Epithelial cell of proximal tubule (primary cell): ENCODE data around the gene MCC. TPM values are rescaled to one million over a fixed set of nuclear protein-coding genes. Genes with fewer than 3 reads are reported as not detected.

Source experiments
- DNase-seq: peaks from one replicate; pipeline ENCODE4 v3.0.0-alpha.2; 2011; ENCODE audit warnings: low read depth
- H3K4me3 ChIP-seq: 2 replicates; pipeline ENCODE4 v1.5.1; 2011; ENCODE audit warnings: low read depth, mild to moderate bottlenecking, low read length
- total RNA-seq: library from RNA; depleted of rRNA; stranded (reverse); fragments of >200 nt; gene quantifications from 2 replicates; pipeline ENCODE4 v1.2.3, GENCODE V29; 2015
- TF ChIP-seq, protein P1 (sequence below): conservative IDR thresholded peaks from 2 replicates; pipeline ENCODE4 v1.5.1; 2012; ENCODE audit warnings: low read depth, mild to moderate bottlenecking, low read length

The MCC gene
- total RNA-seq, 1 donor from 2014 or later = 6.3 TPM

GRCh38 chr5:113161806-113162205 lies 326.4 kb downstream of the MCC start:
- no peak overlapping the region for H3K4me3 ChIP-seq
- no peak for DNase-seq
- TF ChIP-seq, protein P1, sequence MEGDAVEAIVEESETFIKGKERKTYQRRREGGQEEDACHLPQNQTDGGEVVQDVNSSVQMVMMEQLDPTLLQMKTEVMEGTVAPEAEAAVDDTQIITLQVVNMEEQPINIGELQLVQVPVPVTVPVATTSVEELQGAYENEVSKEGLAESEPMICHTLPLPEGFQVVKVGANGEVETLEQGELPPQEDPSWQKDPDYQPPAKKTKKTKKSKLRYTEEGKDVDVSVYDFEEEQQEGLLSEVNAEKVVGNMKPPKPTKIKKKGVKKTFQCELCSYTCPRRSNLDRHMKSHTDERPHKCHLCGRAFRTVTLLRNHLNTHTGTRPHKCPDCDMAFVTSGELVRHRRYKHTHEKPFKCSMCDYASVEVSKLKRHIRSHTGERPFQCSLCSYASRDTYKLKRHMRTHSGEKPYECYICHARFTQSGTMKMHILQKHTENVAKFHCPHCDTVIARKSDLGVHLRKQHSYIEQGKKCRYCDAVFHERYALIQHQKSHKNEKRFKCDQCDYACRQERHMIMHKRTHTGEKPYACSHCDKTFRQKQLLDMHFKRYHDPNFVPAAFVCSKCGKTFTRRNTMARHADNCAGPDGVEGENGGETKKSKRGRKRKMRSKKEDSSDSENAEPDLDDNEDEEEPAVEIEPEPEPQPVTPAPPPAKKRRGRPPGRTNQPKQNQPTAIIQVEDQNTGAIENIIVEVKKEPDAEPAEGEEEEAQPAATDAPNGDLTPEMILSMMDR = no peak

DNA sequence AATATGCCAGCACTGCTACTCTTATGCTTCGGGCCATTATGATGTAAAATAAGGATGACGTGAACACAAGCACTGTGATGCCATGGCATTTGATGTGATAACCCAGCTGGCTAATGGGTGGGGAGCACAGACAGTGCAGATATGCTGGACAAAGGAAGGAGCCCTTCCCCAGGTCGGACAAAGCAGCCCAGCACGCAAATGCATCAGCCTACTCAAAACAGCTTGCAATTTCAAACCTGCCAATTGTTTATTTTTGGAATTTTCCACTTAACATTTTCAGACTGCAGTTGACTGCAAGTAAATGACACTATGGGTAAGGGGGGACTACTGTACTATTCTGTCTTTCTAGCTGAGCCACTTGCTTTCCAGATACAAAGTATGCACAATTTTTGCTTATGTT lies 330.4 kb downstream of the MCC start:
- TF ChIP-seq, protein P1 = no peak
- H3K4me3 ChIP-seq = no peak overlapping the region
- DNase-seq = no peak

- no peak for DNase-seq
- H3K4me3 ChIP-seq = no peak overlapping the region
- TF ChIP-seq, protein P1 = no peak
Observed at GRCh38 chr5:113156271-113156877, 331.9 kb downstream of the MCC start.

GRCh38 chr5:113153512-113154097 lies 334.6 kb downstream of the MCC start:
- TF ChIP-seq, protein P1 = no peak
- DNase-seq = no peak
- no peak overlapping the region for H3K4me3 ChIP-seq

DNA sequence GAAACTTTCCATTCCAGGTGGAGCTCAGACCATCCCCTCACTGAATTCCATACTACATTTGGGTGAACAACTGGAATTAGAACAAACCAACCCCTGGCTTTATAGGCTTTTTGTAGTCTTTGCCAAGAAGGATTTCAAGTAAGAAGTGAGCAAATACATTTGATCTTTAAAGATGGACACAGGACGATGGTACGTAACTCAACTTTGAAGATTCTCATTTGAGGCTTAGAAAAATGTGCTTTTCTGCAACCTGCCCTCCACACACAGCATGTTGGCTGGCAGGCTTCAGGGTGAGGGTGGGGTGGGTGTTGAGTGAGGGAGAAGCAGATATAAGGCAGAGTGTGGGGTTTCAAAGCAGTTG lies 335.9 kb downstream of the MCC start:
- DNase-seq = no peak
- no peak overlapping the region for H3K4me3 ChIP-seq
- TF ChIP-seq, protein P1 = no peak

DNA sequence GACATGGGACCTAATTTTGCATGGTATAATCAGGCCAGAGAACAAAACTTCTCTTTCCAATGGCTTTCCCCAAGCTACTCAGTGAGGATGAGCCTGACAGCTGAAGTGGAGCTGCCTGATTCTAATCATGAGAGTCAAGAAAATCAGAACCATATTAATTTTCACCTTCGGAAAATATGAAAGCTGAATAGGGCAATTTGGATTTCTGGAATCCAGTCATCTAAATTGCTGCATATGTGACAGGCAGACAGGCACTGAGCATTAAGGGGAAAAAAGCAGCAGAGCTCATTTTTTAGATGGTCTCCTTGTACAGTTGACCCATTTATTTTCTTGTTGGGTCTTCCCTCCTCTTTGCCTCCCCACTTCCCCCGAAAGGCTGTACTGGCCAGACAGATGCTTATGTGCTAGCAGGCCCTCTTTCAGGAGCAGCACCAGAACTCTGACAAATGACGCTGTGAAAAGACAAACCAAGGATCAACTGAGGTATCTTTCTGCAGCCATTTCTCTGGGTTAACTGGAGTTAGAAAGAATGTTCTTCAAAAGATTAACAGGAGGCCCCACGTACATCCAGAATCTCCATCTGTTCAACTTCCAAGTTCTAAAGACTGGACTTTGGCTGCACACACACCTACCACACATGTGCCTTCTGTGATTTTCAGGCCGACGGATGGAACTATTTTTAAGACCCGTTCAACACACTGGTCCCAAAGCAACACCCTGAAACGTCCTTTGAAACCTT lies 336.4 kb downstream of the MCC start:
- no peak overlapping the region for H3K4me3 ChIP-seq
- TF ChIP-seq, protein P1 = no peak
- no peak for DNase-seq
